Measurements from ENCODE around the gene HAPLN1.
"Not testable (repeated sequence)": the region's sequence is repeated elsewhere in the genome, so short reads cannot be mapped to it uniquely, and the experiment has no call there.

Gene HAPLN1

DNA sequence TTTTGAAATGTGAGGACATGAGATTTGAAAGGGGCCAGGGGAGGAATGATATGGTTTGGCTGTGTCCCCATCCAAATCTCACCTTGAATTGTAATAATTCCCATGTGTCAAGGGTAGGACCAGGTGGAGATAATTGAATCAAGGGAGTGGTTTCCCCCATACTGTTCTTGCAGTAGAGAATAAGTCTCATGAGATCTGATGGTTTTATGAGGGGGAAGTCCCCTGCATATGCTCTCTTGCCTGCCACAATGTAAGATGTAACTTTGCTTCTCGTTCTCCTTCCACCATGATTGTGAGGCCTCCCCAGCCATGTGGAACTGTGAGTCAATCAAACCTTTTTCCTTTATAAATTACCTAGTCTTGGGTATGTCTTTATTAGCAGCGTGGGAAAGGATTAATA, 15.5 kb upstream of the HAPLN1 start:
- H3K4me1 ChIP-seq (ENCODE audit: control insufficient read depth, insufficient read depth, low read length); H3K27me3 ChIP-seq (ENCODE audit: control insufficient read depth, insufficient read depth, low read length); H3K36me3 ChIP-seq (ENCODE audit: control insufficient read depth, insufficient read depth, low read length); H3K9ac ChIP-seq (ENCODE audit: low read length); H3K4me3 ChIP-seq (ENCODE audit: low read length); H3K9me3 ChIP-seq (ENCODE audit: control insufficient read depth, low read length): not testable (repeated sequence)

GRCh38 chr5:83735058-83735457, 14.4 kb upstream of the HAPLN1 start:
- not testable (repeated sequence) for H3K4me1 ChIP-seq (ENCODE audit: control insufficient read depth, insufficient read depth, low read length); H3K27me3 ChIP-seq (ENCODE audit: control insufficient read depth, insufficient read depth, low read length); H3K9ac ChIP-seq (ENCODE audit: low read length); H3K9me3 ChIP-seq (ENCODE audit: control insufficient read depth, low read length); H3K36me3 ChIP-seq (ENCODE audit: control insufficient read depth, insufficient read depth, low read length); H3K4me3 ChIP-seq (ENCODE audit: low read length)

DNA sequence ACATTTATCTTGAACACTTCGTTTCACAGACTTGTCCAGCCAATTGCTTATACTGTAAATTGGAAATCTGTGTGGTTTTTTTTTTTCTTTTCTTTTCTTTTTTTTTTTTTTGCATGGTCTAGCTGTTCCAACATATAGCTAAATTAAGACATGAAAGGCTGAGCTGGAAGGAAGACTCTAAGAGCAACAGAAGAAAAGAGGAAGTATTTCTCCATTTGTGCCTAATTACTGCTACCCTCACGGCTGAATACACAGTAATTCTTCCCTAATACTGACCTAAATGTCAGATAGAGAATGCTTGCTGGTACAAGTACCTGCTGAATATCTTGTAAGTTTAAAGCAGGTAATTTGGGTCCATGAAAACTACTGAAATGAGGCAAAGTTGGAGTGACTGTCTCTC, 11.0 kb upstream of the HAPLN1 start:
- Histone ChIP-seq H3K9ac (ENCODE audit: low read length) (no peak overlapping the region), H3K4me1 (ENCODE audit: control insufficient read depth, insufficient read depth, low read length) (no peaks in the 10 kb centered on the region), H3K4me3 (ENCODE audit: low read length) (no peak overlapping the region), H3K36me3 (ENCODE audit: control insufficient read depth, insufficient read depth, low read length) (no peaks in the 10 kb centered on the region), H3K27me3 (ENCODE audit: control insufficient read depth, insufficient read depth, low read length) (no peaks in the 10 kb centered on the region), H3K9me3 (ENCODE audit: control insufficient read depth, low read length) (no peaks in the 10 kb centered on the region)

DNA sequence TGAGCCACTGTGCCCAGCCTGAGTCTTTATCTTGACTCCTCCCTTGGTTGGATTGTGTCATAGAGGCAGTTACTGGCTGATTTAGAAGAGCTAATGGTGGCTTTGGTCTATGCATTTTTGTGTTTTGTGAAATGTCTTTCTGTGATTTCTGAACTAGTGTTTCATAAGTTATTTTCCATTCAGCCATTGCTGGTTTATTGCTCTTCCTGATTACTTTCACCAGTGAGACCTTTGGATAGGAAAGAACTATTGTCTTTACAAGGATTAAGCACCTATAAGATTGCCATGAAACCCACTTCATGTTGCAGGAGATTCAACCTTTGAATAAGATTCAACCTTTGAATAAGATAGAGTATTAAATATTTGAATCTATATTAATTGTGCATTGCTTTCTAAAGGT, 8.7 kb upstream of the HAPLN1 start:
- Histone ChIP-seq H3K27me3 (ENCODE audit: control insufficient read depth, insufficient read depth, low read length) (no peaks in the 10 kb centered on the region), H3K36me3 (ENCODE audit: control insufficient read depth, insufficient read depth, low read length) (no peaks in the 10 kb centered on the region)

DNA sequence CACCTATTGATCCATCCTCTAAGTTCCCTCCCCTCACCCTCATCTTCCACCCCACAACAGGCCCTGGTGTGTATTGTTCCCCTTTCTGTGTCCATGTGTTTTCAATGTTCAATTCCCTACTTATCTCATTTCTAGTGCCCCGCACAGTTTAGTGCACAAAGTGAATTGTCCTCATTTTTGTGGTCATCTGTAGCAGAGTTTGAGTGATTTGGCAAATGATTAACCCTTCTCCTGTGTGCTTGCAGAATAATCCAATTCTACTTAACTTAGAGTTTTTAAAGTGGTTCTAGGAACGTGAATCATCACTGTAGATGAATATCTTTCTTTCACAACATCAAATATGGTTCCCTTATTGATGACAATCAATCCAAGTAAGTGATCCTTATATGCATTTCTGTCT, 6.3 kb upstream of the HAPLN1 start:
- Histone ChIP-seq H3K36me3 (ENCODE audit: control insufficient read depth, insufficient read depth, low read length) (no peaks in the 10 kb centered on the region), H3K4me1 (ENCODE audit: control insufficient read depth, insufficient read depth, low read length) (no peaks in the 10 kb centered on the region), H3K9ac (ENCODE audit: low read length) (no peak overlapping the region), H3K9me3 (ENCODE audit: control insufficient read depth, low read length) (no peaks in the 10 kb centered on the region), H3K4me3 (ENCODE audit: low read length) (no peak overlapping the region), H3K27me3 (ENCODE audit: control insufficient read depth, insufficient read depth, low read length) (peaks cover 4% of the 10 kb centered on the region)

More for the DNA sequence above, 8.7 kb upstream of the HAPLN1 start:
- no peak overlapping the region for H3K9ac ChIP-seq (ENCODE audit: low read length)
- H3K9me3 ChIP-seq (ENCODE audit: control insufficient read depth, low read length) = no peaks in the 10 kb centered on the region
- H3K4me1 ChIP-seq (ENCODE audit: control insufficient read depth, insufficient read depth, low read length) = no peaks in the 10 kb centered on the region
- no peak overlapping the region for H3K4me3 ChIP-seq (ENCODE audit: low read length)

DNA sequence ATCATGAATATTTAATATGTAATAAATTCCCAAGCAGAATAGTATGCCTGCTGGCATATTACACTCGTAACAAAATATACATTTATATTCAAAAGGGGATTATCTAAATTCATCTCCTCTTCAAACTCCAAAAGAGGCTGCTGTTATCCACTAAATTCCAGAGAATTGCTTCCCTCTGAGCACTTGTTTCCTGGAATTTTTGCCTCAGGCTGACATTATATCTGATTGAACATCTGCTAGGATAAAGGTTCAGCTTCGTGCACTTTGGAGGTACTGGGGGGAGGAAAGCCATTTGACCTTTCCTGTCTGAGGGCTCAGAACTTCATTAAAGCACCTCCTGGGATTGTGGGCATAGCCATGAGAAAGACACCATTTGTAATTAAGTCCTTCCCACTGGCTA, 4.3 kb upstream of the HAPLN1 start:
- Histone ChIP-seq H3K36me3 (ENCODE audit: control insufficient read depth, insufficient read depth, low read length) (no peaks in the 10 kb centered on the region), H3K27me3 (ENCODE audit: control insufficient read depth, insufficient read depth, low read length) (peaks cover 24% of the 10 kb centered on the region), H3K9ac (ENCODE audit: low read length) (no peak overlapping the region), H3K9me3 (ENCODE audit: control insufficient read depth, low read length) (no peaks in the 10 kb centered on the region), H3K4me3 (ENCODE audit: low read length) (no peak overlapping the region), H3K4me1 (ENCODE audit: control insufficient read depth, insufficient read depth, low read length) (no peaks in the 10 kb centered on the region)

- Histone ChIP-seq H3K4me3 (ENCODE audit: low read length) (no peak overlapping the region), H3K27me3 (ENCODE audit: control insufficient read depth, insufficient read depth, low read length) (peaks cover 25% of the 10 kb centered on the region), H3K36me3 (ENCODE audit: control insufficient read depth, insufficient read depth, low read length) (no peaks in the 10 kb centered on the region), H3K9ac (ENCODE audit: low read length) (no peak overlapping the region), H3K4me1 (ENCODE audit: control insufficient read depth, insufficient read depth, low read length) (no peaks in the 10 kb centered on the region), H3K9me3 (ENCODE audit: control insufficient read depth, low read length) (no peaks in the 10 kb centered on the region)
These were observed 3.3 kb upstream of the HAPLN1 start for GRCh38 chr5:83724001-83724400.

DNA sequence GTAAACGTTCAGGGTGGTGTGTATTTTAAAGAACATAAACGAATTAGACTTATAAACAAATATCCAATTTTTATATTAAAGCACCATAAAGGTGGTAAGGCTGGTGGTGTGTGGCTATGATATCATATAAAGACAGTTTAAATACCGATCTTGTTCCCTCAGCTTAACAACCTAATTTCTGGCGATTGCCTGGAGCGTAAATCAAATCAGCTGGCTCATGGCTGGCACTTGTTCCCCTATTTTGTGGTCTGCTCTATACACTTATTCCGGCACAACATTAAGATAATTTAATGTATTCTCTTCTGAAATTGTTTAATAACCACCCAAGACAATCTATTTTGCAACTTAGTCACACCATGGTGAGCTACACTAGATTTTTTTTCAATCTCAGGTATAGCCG, 2.4 kb upstream of the HAPLN1 start:
- Histone ChIP-seq H3K27me3 (ENCODE audit: control insufficient read depth, insufficient read depth, low read length) (peaks cover 25% of the 10 kb centered on the region), H3K36me3 (ENCODE audit: control insufficient read depth, insufficient read depth, low read length) (no peaks in the 10 kb centered on the region), H3K9ac (ENCODE audit: low read length) (no peak overlapping the region), H3K4me3 (ENCODE audit: low read length) (no peak overlapping the region), H3K4me1 (ENCODE audit: control insufficient read depth, insufficient read depth, low read length) (no peaks in the 10 kb centered on the region), H3K9me3 (ENCODE audit: control insufficient read depth, low read length) (no peaks in the 10 kb centered on the region)

DNA sequence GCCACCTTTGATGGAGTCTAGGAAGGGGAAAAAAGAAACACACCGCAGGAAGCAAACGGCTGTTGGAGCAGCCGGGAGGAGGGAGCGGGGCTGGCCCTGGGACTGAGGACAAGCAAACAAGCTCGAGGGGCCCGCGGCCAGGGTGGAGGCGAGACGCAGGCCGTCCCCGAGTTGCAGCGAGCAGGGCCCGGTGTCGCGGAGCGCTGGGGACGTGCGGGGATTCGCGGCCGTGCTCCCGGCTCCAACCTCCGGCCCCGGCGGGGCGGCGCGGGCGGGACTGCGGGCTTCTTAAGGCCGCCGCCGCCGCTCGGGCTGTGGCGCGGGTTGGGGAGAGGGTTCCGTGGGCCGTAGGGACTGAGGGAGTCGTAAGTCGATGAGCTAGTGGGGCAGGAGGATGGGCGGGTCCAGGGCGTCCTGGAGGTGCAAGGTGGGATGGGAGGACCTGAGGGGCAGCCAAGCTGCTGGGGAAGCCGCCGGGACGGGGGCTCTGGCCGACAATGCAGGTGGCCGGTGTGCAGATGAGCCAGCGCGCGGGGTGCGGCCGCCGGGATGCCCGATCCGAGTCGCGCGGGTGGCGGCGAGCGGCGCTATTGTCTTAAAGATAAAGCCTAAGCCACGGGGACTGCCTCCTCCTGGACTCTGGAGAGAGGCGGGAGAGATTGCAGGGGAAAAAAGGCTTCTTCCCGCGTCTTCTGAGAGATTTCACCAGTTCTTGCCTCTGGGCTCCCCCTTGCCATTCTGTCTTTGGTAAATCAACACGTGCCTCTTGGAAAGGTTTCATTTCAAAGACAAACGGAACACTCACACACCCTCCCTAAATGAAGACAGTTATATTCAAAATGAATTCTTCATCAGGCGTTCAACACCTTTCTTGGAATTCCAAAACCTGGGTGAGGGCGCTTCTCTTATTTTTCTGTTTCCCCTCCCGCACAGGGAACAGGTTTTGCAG, 1.6 kb upstream of the HAPLN1 start:
- no peaks in the 10 kb centered on the region for H3K9me3 ChIP-seq (ENCODE audit: control insufficient read depth, low read length)
- no peaks in the 10 kb centered on the region for H3K36me3 ChIP-seq (ENCODE audit: control insufficient read depth, insufficient read depth, low read length)
- no peaks in the 10 kb centered on the region for H3K4me1 ChIP-seq (ENCODE audit: control insufficient read depth, insufficient read depth, low read length)
- H3K9ac ChIP-seq (ENCODE audit: low read length) = peak overlapping the region; percentile 48
- no peak overlapping the region for H3K4me3 ChIP-seq (ENCODE audit: low read length)
- H3K27me3 ChIP-seq (ENCODE audit: control insufficient read depth, insufficient read depth, low read length) = peaks cover 25% of the 10 kb centered on the region

DNA sequence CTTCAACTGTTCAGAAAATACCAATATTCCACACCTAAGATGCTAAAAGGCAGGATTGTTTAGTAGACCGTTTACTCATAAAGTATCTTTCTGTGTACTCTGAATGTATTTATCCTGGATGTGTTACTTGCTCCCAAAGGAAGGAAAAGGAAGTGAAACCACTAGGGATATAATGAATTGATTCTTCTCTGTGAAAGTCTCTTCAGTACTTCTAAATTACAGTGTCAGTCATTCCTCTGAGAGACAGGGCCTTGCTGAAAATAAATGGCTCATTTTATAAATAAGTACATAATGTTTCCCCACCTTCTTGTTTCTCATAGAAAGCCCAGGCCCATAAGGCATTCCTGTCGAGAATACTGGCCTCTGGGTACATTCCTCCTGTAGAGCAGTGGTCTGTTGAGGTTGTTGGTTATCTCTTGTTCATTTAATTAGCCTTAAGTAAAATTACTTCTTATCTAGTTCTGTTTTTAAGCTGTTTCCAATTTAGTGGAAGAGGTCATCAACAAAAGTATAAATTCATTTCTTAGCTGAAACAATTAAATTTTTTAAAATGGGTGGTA, 1.6 kb downstream of the HAPLN1 start:
- Histone ChIP-seq H3K4me1 (ENCODE audit: control insufficient read depth, insufficient read depth, low read length) (no peaks in the 10 kb centered on the region), H3K27me3 (ENCODE audit: control insufficient read depth, insufficient read depth, low read length) (peaks cover 25% of the 10 kb centered on the region), H3K9me3 (ENCODE audit: control insufficient read depth, low read length) (no peaks in the 10 kb centered on the region), H3K9ac (ENCODE audit: low read length) (no peak overlapping the region), H3K36me3 (ENCODE audit: control insufficient read depth, insufficient read depth, low read length) (no peaks in the 10 kb centered on the region), H3K4me3 (ENCODE audit: low read length) (no peak overlapping the region)

DNA sequence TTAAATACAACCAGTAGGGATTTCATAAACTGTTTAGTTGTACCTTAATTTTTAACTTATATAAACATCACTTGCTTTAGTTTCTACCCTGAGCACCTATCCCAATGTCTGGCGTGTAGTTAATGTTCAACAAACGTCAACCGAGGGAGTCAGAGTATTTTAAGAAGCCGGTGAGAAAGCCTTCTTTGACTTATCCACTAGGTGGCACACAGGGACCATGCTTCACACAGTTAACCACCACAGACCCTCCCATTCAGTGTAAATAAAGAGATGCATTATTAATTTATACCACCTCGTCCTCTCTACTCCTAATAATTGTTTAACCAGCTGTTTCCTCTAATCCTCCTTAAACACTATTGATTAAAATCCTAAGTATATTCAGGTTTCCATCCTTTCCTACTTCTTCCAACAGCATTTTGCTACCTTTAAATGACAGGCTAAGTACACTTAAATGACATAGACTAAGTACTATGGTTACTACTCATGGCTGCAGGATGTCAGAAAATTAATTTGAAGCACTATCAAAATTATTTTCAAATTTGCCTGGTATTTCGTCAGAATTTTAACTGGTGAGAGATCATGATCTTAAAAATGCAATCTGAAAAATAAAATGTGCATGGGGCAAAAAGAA, 2.3 kb downstream of the HAPLN1 start:
- no peaks in the 10 kb centered on the region for H3K4me1 ChIP-seq (ENCODE audit: control insufficient read depth, insufficient read depth, low read length)
- H3K9me3 ChIP-seq (ENCODE audit: control insufficient read depth, low read length) = no peaks in the 10 kb centered on the region
- H3K36me3 ChIP-seq (ENCODE audit: control insufficient read depth, insufficient read depth, low read length) = no peaks in the 10 kb centered on the region
- H3K27me3 ChIP-seq (ENCODE audit: control insufficient read depth, insufficient read depth, low read length) = peaks cover 25% of the 10 kb centered on the region
- H3K4me3 ChIP-seq (ENCODE audit: low read length) = no peak overlapping the region
- no peak overlapping the region for H3K9ac ChIP-seq (ENCODE audit: low read length)
